GM23338 (cell line): ENCODE measurements around the gene DBH. TPM values are rescaled to one million over a fixed set of nuclear protein-coding genes. Genes with fewer than 3 reads are reported as not detected.

Experiments
- ATAC-seq: fragments of 200-7000 bp; cut with Tn5 transposase; 3 replicates; pipeline ENCODE4 v1.9.1; 2020
- DNase-seq: peaks from one replicate; pipeline ENCODE4 v3.0.0-alpha.2; 2015; ENCODE audit warnings: low spot score
- H2AFZ ChIP-seq: fragments of 200-600 bp; sonication (generic); 2 replicates; pipeline ENCODE4 v1.8.0; 2016; ENCODE audit warnings: antibody characterized with exemption, mild to moderate bottlenecking, moderate library complexity
- H3F3A ChIP-seq: fragments of 200-600 bp; sonication (generic); replicated peaks from 2 replicates; pipeline ENCODE4 v1.8.0; 2017; ENCODE audit warnings: antibody characterized with exemption, mixed run types, low read depth
- H3K27ac ChIP-seq: fragments of 200-600 bp; sonication (generic); 2 replicates; pipeline ENCODE4 v1.6.1; 2016; ENCODE audit warnings: low read depth
- H3K27me3 ChIP-seq: fragments of 200-600 bp; sonication (generic); 2 replicates; pipeline ENCODE4 v1.8.0; 2016; ENCODE audit warnings: mild to moderate bottlenecking, mixed run types, moderate library complexity; ENCODE audit not compliant: insufficient read depth
- H3K36me3 ChIP-seq: fragments of 200-600 bp; sonication (generic); 2 replicates; pipeline ENCODE4 v1.8.0; 2016; ENCODE audit warnings: mild to moderate bottlenecking; ENCODE audit not compliant: insufficient read depth
- H3K4me1 ChIP-seq: fragments of 200-600 bp; sonication (generic); 2 replicates; pipeline ENCODE4 v1.8.0; 2016; ENCODE audit warnings: mild to moderate bottlenecking, moderate library complexity; ENCODE audit not compliant: insufficient read depth
- H3K4me2 ChIP-seq: fragments of 200-600 bp; sonication (generic); 2 replicates; pipeline ENCODE4 v1.7.1; 2017; ENCODE audit warnings: mixed run types
- H3K4me3 ChIP-seq: fragments of 200-600 bp; sonication (generic); 2 replicates; pipeline ENCODE4 v1.6.1; 2016; ENCODE audit warnings: mixed run types
- H3K79me2 ChIP-seq: fragments of 200-600 bp; sonication (generic); replicated peaks from 2 replicates; pipeline ENCODE4 v1.8.0; 2017; ENCODE audit warnings: mild to moderate bottlenecking; ENCODE audit not compliant: insufficient read depth
- H3K9me2 ChIP-seq: fragments of 200-600 bp; sonication (generic); 2 replicates; pipeline ENCODE4 v1.8.0; 2017; ENCODE audit not compliant: insufficient read depth
- H4K20me1 ChIP-seq: fragments of 200-600 bp; sonication (generic); replicated peaks from 2 replicates; pipeline ENCODE4 v1.8.0; 2017; ENCODE audit warnings: mild to moderate bottlenecking; ENCODE audit not compliant: insufficient read depth
- H3K27ac Mint-ChIP-seq: 2 replicates; pipeline ENCODE4 v1.8.0; 2020; ENCODE audit warnings: inconsistent platforms, mild to moderate bottlenecking, moderate library complexity, mixed read lengths
- H3K27me3 Mint-ChIP-seq: 3 replicates; pipeline ENCODE4 v1.8.0; 2022; ENCODE audit warnings: low read depth, mild to moderate bottlenecking, moderate library complexity, mixed read lengths, inconsistent platforms; ENCODE audit not compliant: insufficient read depth, poor library complexity
- H3K36me3 Mint-ChIP-seq: 3 replicates; pipeline ENCODE4 v1.8.0; 2021; ENCODE audit warnings: low read depth, mild to moderate bottlenecking, inconsistent platforms, moderate library complexity, mixed read lengths
- H3K4me1 Mint-ChIP-seq: 3 replicates; pipeline ENCODE4 v1.8.0; 2020; ENCODE audit warnings: mild to moderate bottlenecking, inconsistent platforms, mixed read lengths
- H3K4me3 Mint-ChIP-seq: 3 replicates; pipeline ENCODE4 v1.8.0; 2021; ENCODE audit warnings: moderate library complexity, mild to moderate bottlenecking, inconsistent platforms, mixed read lengths
- H3K9me3 Mint-ChIP-seq: 3 replicates; pipeline ENCODE4 v1.8.0; 2020; ENCODE audit warnings: moderate library complexity, mild to moderate bottlenecking, inconsistent platforms, mixed read lengths
- CREB1 ChIP-seq: fragments of 250-450 bp; sonication (Bioruptor Pico); IDR thresholded peaks from 2 replicates; pipeline ENCODE4 v1.5.0; 2020; ENCODE audit warnings: low read depth, mild to moderate bottlenecking, moderate library complexity
- EZH2 ChIP-seq: fragments of 200-600 bp; sonication (generic); IDR thresholded peaks from one replicate; pipeline ENCODE4 v1.8.0; 2017; ENCODE audit warnings: antibody characterized with exemption, mild to moderate bottlenecking, low read depth; ENCODE audit not compliant: unreplicated experiment
- EZH2phosphoT487 ChIP-seq: fragments of 200-600 bp; sonication (generic); IDR thresholded peaks from one replicate; pipeline ENCODE4 v1.8.1; 2018; ENCODE audit warnings: antibody characterized with exemption; ENCODE audit not compliant: unreplicated experiment
- JUNB ChIP-seq: IDR thresholded peaks from one replicate; pipeline ENCODE4 v1.6.1; 2016; ENCODE audit warnings: antibody characterized with exemption; ENCODE audit not compliant: unreplicated experiment
- NANOG ChIP-seq: IDR thresholded peaks from 2 replicates; pipeline ENCODE4 v1.6.1; 2016; ENCODE audit warnings: antibody characterized with exemption, borderline replicate concordance
- POLR2AphosphoS5 ChIP-seq: IDR thresholded peaks from 2 replicates; pipeline ENCODE4 v1.6.1; 2016; ENCODE audit warnings: antibody characterized with exemption, low read depth
- STAT1 ChIP-seq: IDR thresholded peaks from one replicate; pipeline ENCODE4 v1.6.1; 2016; ENCODE audit warnings: antibody characterized with exemption; ENCODE audit not compliant: unreplicated experiment
- ZNF114 ChIP-seq: fragments of 250-450 bp; sonication (Bioruptor Pico); IDR thresholded peaks from 2 replicates; pipeline ENCODE4 v1.5.0; 2020; ENCODE audit warnings: mild to moderate bottlenecking, moderate library complexity
- ZNF331 ChIP-seq: fragments of 250-450 bp; sonication (Bioruptor Pico); IDR thresholded peaks from 2 replicates; pipeline ENCODE4 v1.5.0; 2020; ENCODE audit warnings: low read depth, mild to moderate bottlenecking, moderate library complexity
- polyA plus RNA-seq: library from polyadenylated mRNA; unstranded; fragments of >200 nt; fragmentation: Nextera tagmentation; extraction: Ambion mirVana; gene quantifications from 2 replicates; pipeline ENCODE4 v1.2.1, GENCODE V29; 2016
- total RNA-seq: library from RNA; depleted of rRNA; stranded (reverse); fragments of >200 nt; shearing (Covaris generic); gene quantifications from 2 replicates; pipeline ENCODE4 v1.2.3, GENCODE V29; 2014
- TF ChIP-seq, protein P1 (sequence below): IDR thresholded peaks from one replicate; pipeline ENCODE4 v1.6.1; 2018; ENCODE audit warnings: antibody characterized with exemption; ENCODE audit not compliant: unreplicated experiment
- TF ChIP-seq, protein P2 (sequence below), 2 experiments: fragments of 200-600 bp in 1 of 2; sonication (generic) in 1 of 2; conservative IDR thresholded peaks; 2 replicates each; pipeline versions ENCODE4 v1.5.1 to v1.6.1; 2016 to 2017; ENCODE audit warnings: antibody characterized with exemption in 2 of 2, low read depth in 2 of 2, mild to moderate bottlenecking in 2 of 2, moderate library complexity in 1 of 2
- TF ChIP-seq, protein P3 (sequence below): fragments of 250-450 bp; sonication (Bioruptor Pico); IDR thresholded peaks from 2 replicates; pipeline ENCODE4 v1.5.0; 2020; ENCODE audit warnings: mild to moderate bottlenecking, moderate library complexity
- TF ChIP-seq, protein P4 (sequence below): IDR thresholded peaks from 2 replicates; pipeline ENCODE4 v1.6.1; 2016; ENCODE audit warnings: antibody characterized with exemption

Gene DBH
- total and polyA plus RNA-seq, 2 experiments from 2014 or later = 0.08 to 0.24 TPM

DNA sequence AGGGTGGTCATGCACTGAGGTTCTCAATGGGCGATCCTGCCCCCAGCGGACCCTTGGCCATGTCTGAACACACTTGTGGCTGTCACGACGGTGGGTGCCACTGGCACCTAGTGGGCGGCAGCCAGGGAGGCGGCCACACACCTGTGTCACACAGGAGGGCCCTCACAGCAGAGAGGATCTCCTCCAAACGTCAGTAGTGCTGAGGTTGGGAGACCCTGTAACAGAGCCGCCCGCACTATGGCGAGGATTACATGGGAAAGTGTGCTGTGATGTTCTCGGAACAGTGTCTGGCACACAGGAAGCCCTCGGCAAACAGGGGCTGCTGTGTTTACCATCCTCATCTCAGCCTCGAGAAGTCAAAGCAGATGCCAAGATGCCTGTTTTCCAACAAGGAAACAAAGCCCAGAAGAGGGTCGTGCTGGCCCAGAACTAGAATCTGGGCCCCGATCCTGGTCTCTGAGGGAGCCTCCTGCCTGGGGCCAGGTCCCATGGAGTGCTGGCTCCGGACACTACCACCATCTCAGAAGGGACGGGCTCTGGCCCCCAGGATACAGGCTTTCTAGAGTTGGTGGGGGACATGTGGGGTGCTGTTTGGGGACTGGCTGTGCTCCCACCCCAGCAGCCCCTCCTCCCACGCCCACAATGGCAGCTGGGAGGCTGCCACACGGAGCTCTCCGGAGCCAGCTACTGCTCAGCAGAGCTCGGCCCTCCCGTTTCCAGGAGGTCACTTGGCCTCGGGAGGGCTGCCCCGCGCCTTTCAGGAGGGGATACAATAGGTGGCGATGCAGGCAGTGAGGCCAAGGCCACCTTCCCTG lies 48.2 kb downstream of the DBH start:
- peaks cover 13% of the 10 kb centered on the region for H3K27me3 Mint-ChIP-seq
- ATAC-seq (no peak), DNase-seq (no peak)
- Histone ChIP-seq H3K79me2 (no peaks in the 10 kb centered on the region), H3F3A (no peaks in the 10 kb centered on the region), H4K20me1 (no peaks in the 10 kb centered on the region), H3K4me3 (no peak overlapping the region), H3K4me2 (no peak overlapping the region), H3K36me3 (no peaks in the 10 kb centered on the region), H3K27me3 (no peaks in the 10 kb centered on the region), H2AFZ (no peak overlapping the region), H3K4me1 (no peaks in the 10 kb centered on the region), H3K27ac (no peak overlapping the region), H3K9me2 (no peaks in the 10 kb centered on the region)
- no peaks in the 10 kb centered on the region for H3K36me3 Mint-ChIP-seq
- H3K4me3 Mint-ChIP-seq = no peak overlapping the region
- TF ChIP-seq JUNB (no peak), POLR2AphosphoS5 (no peak), EZH2phosphoT487 (no peak), ZNF114 (no peak), CREB1 (CRISPR knock-in tag) (no peak), NANOG (no peak), ZNF331 (CRISPR knock-in tag) (no peak), STAT1 (no peak), EZH2 (no peak)
- TF ChIP-seq, protein P1, sequence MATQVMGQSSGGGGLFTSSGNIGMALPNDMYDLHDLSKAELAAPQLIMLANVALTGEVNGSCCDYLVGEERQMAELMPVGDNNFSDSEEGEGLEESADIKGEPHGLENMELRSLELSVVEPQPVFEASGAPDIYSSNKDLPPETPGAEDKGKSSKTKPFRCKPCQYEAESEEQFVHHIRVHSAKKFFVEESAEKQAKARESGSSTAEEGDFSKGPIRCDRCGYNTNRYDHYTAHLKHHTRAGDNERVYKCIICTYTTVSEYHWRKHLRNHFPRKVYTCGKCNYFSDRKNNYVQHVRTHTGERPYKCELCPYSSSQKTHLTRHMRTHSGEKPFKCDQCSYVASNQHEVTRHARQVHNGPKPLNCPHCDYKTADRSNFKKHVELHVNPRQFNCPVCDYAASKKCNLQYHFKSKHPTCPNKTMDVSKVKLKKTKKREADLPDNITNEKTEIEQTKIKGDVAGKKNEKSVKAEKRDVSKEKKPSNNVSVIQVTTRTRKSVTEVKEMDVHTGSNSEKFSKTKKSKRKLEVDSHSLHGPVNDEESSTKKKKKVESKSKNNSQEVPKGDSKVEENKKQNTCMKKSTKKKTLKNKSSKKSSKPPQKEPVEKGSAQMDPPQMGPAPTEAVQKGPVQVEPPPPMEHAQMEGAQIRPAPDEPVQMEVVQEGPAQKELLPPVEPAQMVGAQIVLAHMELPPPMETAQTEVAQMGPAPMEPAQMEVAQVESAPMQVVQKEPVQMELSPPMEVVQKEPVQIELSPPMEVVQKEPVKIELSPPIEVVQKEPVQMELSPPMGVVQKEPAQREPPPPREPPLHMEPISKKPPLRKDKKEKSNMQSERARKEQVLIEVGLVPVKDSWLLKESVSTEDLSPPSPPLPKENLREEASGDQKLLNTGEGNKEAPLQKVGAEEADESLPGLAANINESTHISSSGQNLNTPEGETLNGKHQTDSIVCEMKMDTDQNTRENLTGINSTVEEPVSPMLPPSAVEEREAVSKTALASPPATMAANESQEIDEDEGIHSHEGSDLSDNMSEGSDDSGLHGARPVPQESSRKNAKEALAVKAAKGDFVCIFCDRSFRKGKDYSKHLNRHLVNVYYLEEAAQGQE = no peak
- TF ChIP-seq, protein P2, sequence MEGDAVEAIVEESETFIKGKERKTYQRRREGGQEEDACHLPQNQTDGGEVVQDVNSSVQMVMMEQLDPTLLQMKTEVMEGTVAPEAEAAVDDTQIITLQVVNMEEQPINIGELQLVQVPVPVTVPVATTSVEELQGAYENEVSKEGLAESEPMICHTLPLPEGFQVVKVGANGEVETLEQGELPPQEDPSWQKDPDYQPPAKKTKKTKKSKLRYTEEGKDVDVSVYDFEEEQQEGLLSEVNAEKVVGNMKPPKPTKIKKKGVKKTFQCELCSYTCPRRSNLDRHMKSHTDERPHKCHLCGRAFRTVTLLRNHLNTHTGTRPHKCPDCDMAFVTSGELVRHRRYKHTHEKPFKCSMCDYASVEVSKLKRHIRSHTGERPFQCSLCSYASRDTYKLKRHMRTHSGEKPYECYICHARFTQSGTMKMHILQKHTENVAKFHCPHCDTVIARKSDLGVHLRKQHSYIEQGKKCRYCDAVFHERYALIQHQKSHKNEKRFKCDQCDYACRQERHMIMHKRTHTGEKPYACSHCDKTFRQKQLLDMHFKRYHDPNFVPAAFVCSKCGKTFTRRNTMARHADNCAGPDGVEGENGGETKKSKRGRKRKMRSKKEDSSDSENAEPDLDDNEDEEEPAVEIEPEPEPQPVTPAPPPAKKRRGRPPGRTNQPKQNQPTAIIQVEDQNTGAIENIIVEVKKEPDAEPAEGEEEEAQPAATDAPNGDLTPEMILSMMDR (conservative IDR thresholded peaks at IDR 0.05; ENCODE audit: low read depth in 2 of 2) = no peak
- TF ChIP-seq, protein P3, sequence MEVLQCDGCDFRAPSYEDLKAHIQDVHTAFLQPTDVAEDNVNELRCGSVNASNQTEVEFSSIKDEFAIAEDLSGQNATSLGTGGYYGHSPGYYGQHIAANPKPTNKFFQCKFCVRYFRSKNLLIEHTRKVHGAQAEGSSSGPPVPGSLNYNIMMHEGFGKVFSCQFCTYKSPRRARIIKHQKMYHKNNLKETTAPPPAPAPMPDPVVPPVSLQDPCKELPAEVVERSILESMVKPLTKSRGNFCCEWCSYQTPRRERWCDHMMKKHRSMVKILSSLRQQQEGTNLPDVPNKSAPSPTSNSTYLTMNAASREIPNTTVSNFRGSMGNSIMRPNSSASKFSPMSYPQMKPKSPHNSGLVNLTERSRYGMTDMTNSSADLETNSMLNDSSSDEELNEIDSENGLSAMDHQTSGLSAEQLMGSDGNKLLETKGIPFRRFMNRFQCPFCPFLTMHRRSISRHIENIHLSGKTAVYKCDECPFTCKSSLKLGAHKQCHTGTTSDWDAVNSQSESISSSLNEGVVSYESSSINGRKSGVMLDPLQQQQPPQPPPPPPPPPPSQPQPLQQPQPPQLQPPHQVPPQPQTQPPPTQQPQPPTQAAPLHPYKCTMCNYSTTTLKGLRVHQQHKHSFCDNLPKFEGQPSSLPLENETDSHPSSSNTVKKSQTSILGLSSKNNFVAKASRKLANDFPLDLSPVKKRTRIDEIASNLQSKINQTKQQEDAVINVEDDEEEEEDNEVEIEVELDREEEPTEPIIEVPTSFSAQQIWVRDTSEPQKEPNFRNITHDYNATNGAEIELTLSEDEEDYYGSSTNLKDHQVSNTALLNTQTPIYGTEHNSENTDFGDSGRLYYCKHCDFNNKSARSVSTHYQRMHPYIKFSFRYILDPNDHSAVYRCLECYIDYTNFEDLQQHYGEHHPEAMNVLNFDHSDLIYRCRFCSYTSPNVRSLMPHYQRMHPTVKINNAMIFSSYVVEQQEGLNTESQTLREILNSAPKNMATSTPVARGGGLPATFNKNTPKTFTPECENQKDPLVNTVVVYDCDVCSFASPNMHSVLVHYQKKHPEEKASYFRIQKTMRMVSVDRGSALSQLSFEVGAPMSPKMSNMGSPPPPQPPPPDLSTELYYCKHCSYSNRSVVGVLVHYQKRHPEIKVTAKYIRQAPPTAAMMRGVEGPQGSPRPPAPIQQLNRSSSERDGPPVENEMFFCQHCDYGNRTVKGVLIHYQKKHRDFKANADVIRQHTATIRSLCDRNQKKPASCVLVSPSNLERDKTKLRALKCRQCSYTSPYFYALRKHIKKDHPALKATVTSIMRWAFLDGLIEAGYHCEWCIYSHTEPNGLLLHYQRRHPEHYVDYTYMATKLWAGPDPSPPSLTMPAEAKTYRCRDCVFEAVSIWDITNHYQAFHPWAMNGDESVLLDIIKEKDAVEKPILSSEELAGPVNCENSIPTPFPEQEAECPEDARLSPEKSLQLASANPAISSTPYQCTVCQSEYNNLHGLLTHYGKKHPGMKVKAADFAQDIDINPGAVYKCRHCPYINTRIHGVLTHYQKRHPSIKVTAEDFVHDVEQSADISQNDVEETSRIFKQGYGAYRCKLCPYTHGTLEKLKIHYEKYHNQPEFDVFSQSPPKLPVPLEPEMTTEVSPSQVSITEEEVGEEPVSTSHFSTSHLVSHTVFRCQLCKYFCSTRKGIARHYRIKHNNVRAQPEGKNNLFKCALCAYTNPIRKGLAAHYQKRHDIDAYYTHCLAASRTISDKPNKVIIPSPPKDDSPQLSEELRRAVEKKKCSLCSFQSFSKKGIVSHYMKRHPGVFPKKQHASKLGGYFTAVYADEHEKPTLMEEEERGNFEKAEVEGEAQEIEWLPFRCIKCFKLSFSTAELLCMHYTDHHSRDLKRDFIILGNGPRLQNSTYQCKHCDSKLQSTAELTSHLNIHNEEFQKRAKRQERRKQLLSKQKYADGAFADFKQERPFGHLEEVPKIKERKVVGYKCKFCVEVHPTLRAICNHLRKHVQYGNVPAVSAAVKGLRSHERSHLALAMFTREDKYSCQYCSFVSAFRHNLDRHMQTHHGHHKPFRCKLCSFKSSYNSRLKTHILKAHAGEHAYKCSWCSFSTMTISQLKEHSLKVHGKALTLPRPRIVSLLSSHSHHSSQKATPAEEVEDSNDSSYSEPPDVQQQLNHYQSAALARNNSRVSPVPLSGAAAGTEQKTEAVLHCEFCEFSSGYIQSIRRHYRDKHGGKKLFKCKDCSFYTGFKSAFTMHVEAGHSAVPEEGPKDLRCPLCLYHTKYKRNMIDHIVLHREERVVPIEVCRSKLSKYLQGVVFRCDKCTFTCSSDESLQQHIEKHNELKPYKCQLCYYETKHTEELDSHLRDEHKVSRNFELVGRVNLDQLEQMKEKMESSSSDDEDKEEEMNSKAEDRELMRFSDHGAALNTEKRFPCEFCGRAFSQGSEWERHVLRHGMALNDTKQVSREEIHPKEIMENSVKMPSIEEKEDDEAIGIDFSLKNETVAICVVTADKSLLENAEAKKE (CRISPR knock-in tag) = no peak
- TF ChIP-seq, protein P4, sequence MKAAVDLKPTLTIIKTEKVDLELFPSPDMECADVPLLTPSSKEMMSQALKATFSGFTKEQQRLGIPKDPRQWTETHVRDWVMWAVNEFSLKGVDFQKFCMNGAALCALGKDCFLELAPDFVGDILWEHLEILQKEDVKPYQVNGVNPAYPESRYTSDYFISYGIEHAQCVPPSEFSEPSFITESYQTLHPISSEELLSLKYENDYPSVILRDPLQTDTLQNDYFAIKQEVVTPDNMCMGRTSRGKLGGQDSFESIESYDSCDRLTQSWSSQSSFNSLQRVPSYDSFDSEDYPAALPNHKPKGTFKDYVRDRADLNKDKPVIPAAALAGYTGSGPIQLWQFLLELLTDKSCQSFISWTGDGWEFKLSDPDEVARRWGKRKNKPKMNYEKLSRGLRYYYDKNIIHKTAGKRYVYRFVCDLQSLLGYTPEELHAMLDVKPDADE = no peak
- H3K9me3 Mint-ChIP-seq = no peaks in the 10 kb centered on the region
- H3K4me1 Mint-ChIP-seq = peaks cover 2% of the 10 kb centered on the region; the same call in 2 of the 3 replicates
- no peak overlapping the region for H3K27ac Mint-ChIP-seq
